Colonic mucosa (tissue), 4 donors: Measurements from ENCODE around the gene POLD1. TPM values are rescaled to one million over a fixed set of nuclear protein-coding genes. Genes with fewer than 3 reads are reported as not detected.

ENCODE experiments used
- DNase-seq: peaks from one replicate; pipeline ENCODE4 v3.0.0-alpha.2; 2020
- H3K27ac ChIP-seq: fragments of 200-600 bp; one replicate; pipeline ENCODE4 v1.8.0; 2021
- H3K27me3 ChIP-seq: fragments of 200-600 bp; one replicate; pipeline ENCODE4 v1.8.0; 2021
- H3K36me3 ChIP-seq: fragments of 200-600 bp; one replicate; pipeline ENCODE4 v1.8.0; 2021
- H3K4me1 ChIP-seq: fragments of 200-600 bp; one replicate; pipeline ENCODE4 v1.8.0; 2021; ENCODE audit warnings: mild to moderate bottlenecking
- H3K4me3 ChIP-seq: fragments of 200-600 bp; one replicate; pipeline ENCODE4 v1.8.0; 2021
- H3K9ac ChIP-seq, 2 donors: one replicate each; pipeline ENCODE4 v1.7.0; 2013; ENCODE audit warnings: control low read depth in 2 of 2, low read depth in 2 of 2, low read length in 2 of 2
- H3K9me3 ChIP-seq: fragments of 200-600 bp; one replicate; pipeline ENCODE4 v1.8.0; 2021
- intact Hi-C: fragments of 100-400 bp; cut with DNase I; formaldehyde crosslinking; loops from one replicate; pipeline ENCODE4 v1.14.1; 2022
- total RNA-seq, 2 donors: library from RNA; stranded (reverse); fragmentation: NEBNext Ultra II Directional in 1 of 2; extraction: Animal tissue kit (Norgen Biotek cat#: 25700) in 1 of 2; gene quantifications; one replicate each; pipeline ENCODE4 v1.2.1, GENCODE V29; 2021
- TF ChIP-seq, protein P1 (sequence below): fragments of 200-600 bp; IDR thresholded peaks from one replicate; pipeline ENCODE4 v1.8.0; 2022; ENCODE audit warnings: antibody characterized with exemption, mild to moderate bottlenecking
- donor health status: healthy.
- donor health status: DM: no; HTN: no; CAD: no.
- donor health status: DM: no; HTN: no; CAD: no.

The POLD1 gene
- total RNA-seq, 2 donors from 2014 or later, result 26.2 to 76.3 TPM

DNA sequence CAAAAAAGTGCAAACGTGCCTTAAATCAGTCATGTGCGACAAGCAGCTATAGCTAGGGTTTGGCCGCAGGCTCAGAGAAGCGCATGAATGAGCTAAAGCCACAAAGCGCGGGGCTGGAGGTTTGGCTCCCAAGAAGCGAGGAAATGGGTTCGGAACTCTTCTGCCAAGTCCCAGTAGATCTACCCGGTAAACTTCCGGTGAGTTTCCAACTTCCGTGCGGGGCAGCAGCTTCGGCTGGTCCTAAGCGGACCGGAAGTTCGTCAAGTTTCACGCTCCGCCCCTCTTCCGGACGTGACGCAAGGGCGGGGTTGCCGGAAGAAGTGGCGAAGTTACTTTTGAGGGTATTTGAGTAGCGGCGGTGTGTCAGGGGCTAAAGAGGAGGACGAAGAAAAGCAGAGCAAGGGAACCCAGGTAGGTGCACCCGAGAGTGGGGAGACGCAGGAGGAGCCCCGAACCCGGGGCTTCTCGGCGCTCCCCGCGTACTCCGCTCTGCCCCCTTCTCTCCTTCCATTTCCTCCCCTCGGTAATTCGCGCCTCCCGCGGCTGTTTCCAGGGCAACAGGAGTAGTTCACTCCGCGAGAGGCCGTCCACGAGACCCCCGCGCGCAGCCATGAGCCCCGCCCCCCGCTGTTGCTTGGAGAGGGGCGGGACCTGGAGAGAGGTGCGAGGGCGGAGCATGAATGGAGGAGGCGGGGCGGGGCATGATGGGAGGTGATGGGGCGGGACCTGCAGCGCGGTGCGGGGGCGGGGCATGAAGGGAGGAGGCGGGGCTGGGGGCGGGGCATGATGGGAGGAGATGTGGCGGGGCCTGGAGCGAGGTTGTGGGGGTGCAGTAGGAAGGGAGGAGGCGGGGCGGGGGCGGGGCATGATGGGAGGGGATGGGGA lies 7.7 kb upstream of the POLD1 start, which contains the start of gene NR1H2:
TSS of gene NR1H2 (plus strand) at position 292 of the 885 bp plus-strand sequence. CDS start 1,149 bp downstream, outside the sequence.
- Histone ChIP-seq H3K4me1 (no peaks in the 10 kb centered on the region), H3K27ac (peak within 1 kb of the TSS; percentile 99), H3K27me3 (no peaks in the 10 kb centered on the region), H3K36me3 (peaks cover 26% of the 10 kb centered on the region), H3K9ac (peak within 1 kb of the TSS; percentile 85 to 96), H3K9me3 (no peaks in the 10 kb centered on the region), H3K4me3 (peak within 1 kb of the TSS; percentile 89)
- TF ChIP-seq, protein P1, sequence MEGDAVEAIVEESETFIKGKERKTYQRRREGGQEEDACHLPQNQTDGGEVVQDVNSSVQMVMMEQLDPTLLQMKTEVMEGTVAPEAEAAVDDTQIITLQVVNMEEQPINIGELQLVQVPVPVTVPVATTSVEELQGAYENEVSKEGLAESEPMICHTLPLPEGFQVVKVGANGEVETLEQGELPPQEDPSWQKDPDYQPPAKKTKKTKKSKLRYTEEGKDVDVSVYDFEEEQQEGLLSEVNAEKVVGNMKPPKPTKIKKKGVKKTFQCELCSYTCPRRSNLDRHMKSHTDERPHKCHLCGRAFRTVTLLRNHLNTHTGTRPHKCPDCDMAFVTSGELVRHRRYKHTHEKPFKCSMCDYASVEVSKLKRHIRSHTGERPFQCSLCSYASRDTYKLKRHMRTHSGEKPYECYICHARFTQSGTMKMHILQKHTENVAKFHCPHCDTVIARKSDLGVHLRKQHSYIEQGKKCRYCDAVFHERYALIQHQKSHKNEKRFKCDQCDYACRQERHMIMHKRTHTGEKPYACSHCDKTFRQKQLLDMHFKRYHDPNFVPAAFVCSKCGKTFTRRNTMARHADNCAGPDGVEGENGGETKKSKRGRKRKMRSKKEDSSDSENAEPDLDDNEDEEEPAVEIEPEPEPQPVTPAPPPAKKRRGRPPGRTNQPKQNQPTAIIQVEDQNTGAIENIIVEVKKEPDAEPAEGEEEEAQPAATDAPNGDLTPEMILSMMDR, result no peak
- DNase-seq, result peak; percentile 97
- intact Hi-C loops, result no loop called here

DNA sequence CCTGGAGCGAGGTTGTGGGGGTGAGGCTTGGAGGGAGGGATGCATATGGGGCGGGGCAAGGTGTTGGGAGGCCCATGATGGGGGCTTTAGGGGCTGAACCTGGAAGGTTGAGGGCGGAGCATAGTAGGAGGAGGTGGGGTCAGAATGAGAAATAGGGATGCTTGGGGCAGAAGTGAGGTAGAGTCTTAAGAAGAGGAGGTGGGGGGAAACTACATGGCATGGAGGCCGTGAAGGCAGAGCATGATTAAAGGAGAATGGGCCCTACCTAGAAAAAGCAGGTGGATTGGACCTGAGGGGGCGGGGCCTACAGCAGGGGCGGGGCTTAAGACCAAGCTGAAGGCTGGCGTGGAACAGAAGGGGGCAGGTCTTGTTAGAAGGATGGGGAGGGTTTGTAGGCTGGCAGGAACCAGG lies 7.1 kb upstream of the POLD1 start:
- intact Hi-C loops, result no loop called here
- no peaks in the 10 kb centered on the region for H3K4me1 ChIP-seq
- TF ChIP-seq, protein P1, result no peak
- no peak overlapping the region for H3K4me3 ChIP-seq
- DNase-seq, result peak; percentile 65
- H3K27me3 ChIP-seq, result no peaks in the 10 kb centered on the region
- H3K27ac ChIP-seq, result no peak overlapping the region
- peaks cover 26% of the 10 kb centered on the region for H3K36me3 ChIP-seq
- H3K9me3 ChIP-seq, result no peaks in the 10 kb centered on the region
- no peak overlapping the region for H3K9ac ChIP-seq

DNA sequence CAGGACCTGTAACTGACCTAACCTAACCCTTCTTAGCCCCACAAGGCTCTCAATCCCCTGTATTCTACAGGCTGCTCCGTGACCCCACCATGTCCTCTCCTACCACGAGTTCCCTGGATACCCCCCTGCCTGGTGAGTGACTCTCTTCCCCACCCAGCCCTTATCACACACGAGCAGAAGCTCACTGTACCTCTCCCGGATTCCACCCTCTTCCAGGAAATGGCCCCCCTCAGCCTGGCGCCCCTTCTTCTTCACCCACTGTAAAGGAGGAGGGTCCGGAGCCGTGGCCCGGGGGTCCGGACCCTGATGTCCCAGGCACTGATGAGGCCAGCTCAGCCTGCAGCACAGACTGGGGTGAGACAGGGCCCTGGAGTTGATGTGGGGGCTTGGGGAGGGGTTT lies 6.6 kb upstream of the POLD1 start:
- H3K4me3 ChIP-seq, result no peak overlapping the region
- intact Hi-C loops, result no loop called here

DNA sequence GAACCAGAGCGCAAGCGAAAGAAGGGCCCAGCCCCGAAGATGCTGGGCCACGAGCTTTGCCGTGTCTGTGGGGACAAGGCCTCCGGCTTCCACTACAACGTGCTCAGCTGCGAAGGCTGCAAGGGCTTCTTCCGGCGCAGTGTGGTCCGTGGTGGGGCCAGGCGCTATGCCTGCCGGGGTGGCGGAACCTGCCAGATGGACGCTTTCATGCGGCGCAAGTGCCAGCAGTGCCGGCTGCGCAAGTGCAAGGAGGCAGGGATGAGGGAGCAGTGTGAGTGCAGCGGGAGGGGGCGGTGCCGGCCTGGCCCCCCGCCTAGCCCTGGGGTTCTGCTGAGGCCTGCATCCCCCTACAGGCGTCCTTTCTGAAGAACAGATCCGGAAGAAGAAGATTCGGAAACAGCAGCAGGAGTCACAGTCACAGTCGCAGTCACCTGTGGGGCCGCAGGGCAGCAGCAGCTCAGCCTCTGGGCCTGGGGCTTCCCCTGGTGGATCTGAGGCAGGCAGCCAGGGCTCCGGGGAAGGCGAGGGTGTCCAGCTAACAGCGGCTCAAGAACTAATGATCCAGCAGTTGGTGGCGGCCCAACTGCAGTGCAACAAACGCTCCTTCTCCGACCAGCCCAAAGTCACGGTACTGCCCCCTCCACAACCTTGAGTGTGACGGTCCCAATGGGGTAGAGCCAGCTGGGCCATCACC lies 5.8 kb upstream of the POLD1 start:
- no peak overlapping the region for H3K9ac ChIP-seq
- H3K27ac ChIP-seq, result no peak overlapping the region
- DNase-seq, result no peak
- no peaks in the 10 kb centered on the region for H3K27me3 ChIP-seq
- no peaks in the 10 kb centered on the region for H3K4me1 ChIP-seq
- intact Hi-C loops, result no loop called here
- TF ChIP-seq, protein P1, result no peak
- H3K36me3 ChIP-seq, result peaks cover 26% of the 10 kb centered on the region
- no peaks in the 10 kb centered on the region for H3K9me3 ChIP-seq
- H3K4me3 ChIP-seq, result no peak overlapping the region

More for the DNA sequence above, 6.6 kb upstream of the POLD1 start:
- Histone ChIP-seq H3K9ac (no peak overlapping the region), H3K4me1 (no peaks in the 10 kb centered on the region), H3K36me3 (peaks cover 26% of the 10 kb centered on the region), H3K27me3 (no peaks in the 10 kb centered on the region), H3K27ac (no peak overlapping the region), H3K9me3 (no peaks in the 10 kb centered on the region)
- no peak for DNase-seq
- TF ChIP-seq, protein P1, result no peak

DNA sequence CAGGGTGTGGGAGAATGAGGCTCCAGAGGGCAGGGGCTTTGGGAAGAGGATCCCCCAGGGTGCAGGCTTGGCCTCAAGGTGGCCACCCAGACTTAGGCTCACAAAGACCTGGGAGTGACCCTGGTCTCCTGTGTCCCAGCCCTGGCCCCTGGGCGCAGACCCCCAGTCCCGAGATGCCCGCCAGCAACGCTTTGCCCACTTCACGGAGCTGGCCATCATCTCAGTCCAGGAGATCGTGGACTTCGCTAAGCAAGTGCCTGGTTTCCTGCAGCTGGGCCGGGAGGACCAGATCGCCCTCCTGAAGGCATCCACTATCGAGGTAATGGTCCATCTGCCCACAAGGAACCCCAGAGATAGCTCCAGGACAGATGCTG lies 5.3 kb upstream of the POLD1 start:
- Histone ChIP-seq H3K27ac (no peak overlapping the region), H3K9me3 (no peaks in the 10 kb centered on the region), H3K9ac (no peak overlapping the region), H3K4me3 (no peak overlapping the region), H3K27me3 (no peaks in the 10 kb centered on the region), H3K36me3 (peaks cover 26% of the 10 kb centered on the region), H3K4me1 (no peaks in the 10 kb centered on the region)
- intact Hi-C loops, result no loop called here
- TF ChIP-seq, protein P1, result no peak
- DNase-seq, result no peak
